GM23248 (cell line): ENCODE results near the gene ANKRD39. TPM values are rescaled to one million over a fixed set of nuclear protein-coding genes. Genes with fewer than 3 reads are reported as not detected.

ENCODE experiments used
- DNase-seq: peaks from one replicate; pipeline ENCODE4 v3.0.0-alpha.2; 2015
- H2AFZ ChIP-seq: fragments of 200-600 bp; sonication (generic); 2 replicates; pipeline ENCODE4 v1.6.1; 2016; ENCODE audit warnings: antibody characterized with exemption
- H3F3A ChIP-seq: fragments of 200-600 bp; sonication (generic); 2 replicates; pipeline ENCODE4 v1.6.1; 2016; ENCODE audit warnings: mild to moderate bottlenecking, antibody characterized with exemption, mixed run types; ENCODE audit not compliant: insufficient read depth
- H3K27ac ChIP-seq: fragments of 200-600 bp; sonication (generic); 2 replicates; pipeline ENCODE4 v1.5.1; 2016; ENCODE audit warnings: mild to moderate bottlenecking
- H3K27me3 ChIP-seq: fragments of 200-600 bp; sonication (generic); replicated peaks from 2 replicates; pipeline ENCODE4 v1.6.1; 2016; ENCODE audit warnings: mild to moderate bottlenecking; ENCODE audit not compliant: insufficient read depth
- H3K36me3 ChIP-seq: fragments of 200-600 bp; sonication (generic); 2 replicates; pipeline ENCODE4 v1.6.1; 2016; ENCODE audit warnings: low read depth, mild to moderate bottlenecking
- H3K4me1 ChIP-seq: fragments of 200-600 bp; sonication (generic); 2 replicates; pipeline ENCODE4 v1.6.1; 2016; ENCODE audit warnings: mild to moderate bottlenecking; ENCODE audit not compliant: insufficient read depth
- H3K4me2 ChIP-seq: fragments of 200-600 bp; sonication (generic); one replicate; pipeline ENCODE4 v1.6.1; 2016; ENCODE audit warnings: mild to moderate bottlenecking; ENCODE audit not compliant: unreplicated experiment
- H3K4me3 ChIP-seq: fragments of 200-600 bp; sonication (generic); 2 replicates; pipeline ENCODE4 v1.5.1; 2016; ENCODE audit warnings: mild to moderate bottlenecking
- H3K79me2 ChIP-seq: fragments of 200-600 bp; sonication (generic); 2 replicates; pipeline ENCODE4 v1.6.1; 2016; ENCODE audit warnings: mild to moderate bottlenecking; ENCODE audit not compliant: insufficient read depth
- H3K9ac ChIP-seq: fragments of 200-600 bp; sonication (generic); 2 replicates; pipeline ENCODE4 v1.6.1; 2016; ENCODE audit warnings: mild to moderate bottlenecking
- H3K9me2 ChIP-seq: fragments of 200-600 bp; sonication (generic); 2 replicates; pipeline ENCODE4 v1.6.1; 2016; ENCODE audit warnings: mixed run types, mild to moderate bottlenecking, moderate library complexity; ENCODE audit not compliant: insufficient read depth
- H3K9me3 ChIP-seq: fragments of 200-600 bp; sonication (generic); one replicate; pipeline ENCODE4 v1.6.1; 2017; ENCODE audit warnings: low read depth
- H4K20me1 ChIP-seq: fragments of 200-600 bp; sonication (generic); 2 replicates; pipeline ENCODE4 v1.6.0; 2016; ENCODE audit not compliant: insufficient read depth
- EZH2 ChIP-seq: fragments of 200-600 bp; sonication (generic); IDR thresholded peaks from 2 replicates; pipeline ENCODE4 v1.6.1; 2018; ENCODE audit warnings: antibody characterized with exemption, mild to moderate bottlenecking; ENCODE audit not compliant: insufficient read depth, poor library complexity, severe bottlenecking
- EZH2phosphoT487 ChIP-seq: fragments of 200-600 bp; sonication (generic); IDR thresholded peaks from 2 replicates; pipeline ENCODE4 v1.6.1; 2018; ENCODE audit warnings: antibody characterized with exemption, moderate library complexity, mild to moderate bottlenecking, low read depth; ENCODE audit not compliant: insufficient read depth
- WGBS, 2 experiments: methylation state at CpG; one replicate each; pipeline ENCODE4 v1.1.6; 2015 to 2017; ENCODE audit warnings: low lambda C conversion rate in 2 of 2, low coverage in 1 of 2; ENCODE audit errors: missing lambda C conversion rate in 2 of 2; 5-methylcytosine and 5-hydroxymethylcytosine counted together
- in situ Hi-C: fragments of 300-500 bp; cut with MboI; formaldehyde crosslinking; loops from 2 replicates; pipeline ENCODE4 v1.15.0; 2020
- polyA plus RNA-seq: library from polyadenylated mRNA; unstranded; fragments of >200 nt; fragmentation: Nextera tagmentation; extraction: Ambion mirVana; gene quantifications from 2 replicates; pipeline ENCODE4 v1.2.1, GENCODE V29; 2016
- total RNA-seq: library from RNA; depleted of rRNA; stranded (reverse); fragments of >200 nt; shearing (Covaris generic); gene quantifications from 2 replicates; pipeline ENCODE4 v1.2.3, GENCODE V29; 2014

Gene ANKRD39
- total and polyA plus RNA-seq, 2 experiments from 2014 or later: 10.9 to 12.3 TPM

DNA sequence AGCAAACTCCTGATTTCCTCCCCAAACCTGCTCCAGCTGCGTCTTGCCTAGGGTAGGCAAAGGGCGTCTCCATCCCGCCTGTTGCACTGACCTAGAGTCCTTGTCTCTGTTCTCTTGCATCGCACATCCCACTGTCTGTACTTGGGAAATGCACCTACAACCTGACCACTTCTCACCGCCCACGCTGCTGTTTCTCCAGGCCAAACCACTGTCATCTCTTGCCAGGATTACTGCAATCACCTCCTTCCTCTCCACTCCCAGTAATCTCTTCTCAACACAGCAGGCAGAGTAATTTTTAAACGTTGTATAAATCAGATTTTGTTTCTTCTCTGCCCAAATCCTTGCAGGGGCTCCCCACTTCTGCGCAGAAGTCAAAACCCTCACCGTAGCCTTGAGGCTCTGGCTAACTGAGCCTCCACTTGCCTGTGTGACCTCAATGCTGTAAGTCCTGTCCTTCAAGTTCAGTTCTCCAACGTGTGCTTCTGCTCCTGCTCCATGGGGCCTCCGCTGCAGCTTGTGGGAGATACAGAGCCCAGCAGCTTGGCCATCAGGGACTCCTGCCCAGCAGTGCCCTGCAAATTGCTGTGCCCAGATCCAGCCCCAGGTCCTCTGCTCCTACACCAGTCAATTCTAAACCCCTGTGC, 39.8 kb upstream of the ANKRD39 start:
- in situ Hi-C loops: no loop called here
- Histone ChIP-seq H3F3A (0 out of 2 replicates have a peak, but pooled peaks cover 4% of the 10 kb centered on the region), H3K9me3 (no peaks in the 10 kb centered on the region), H3K4me3 (no peak overlapping the region), H4K20me1 (no peaks in the 10 kb centered on the region), H3K9me2 (no peaks in the 10 kb centered on the region), H3K27ac (no peak overlapping the region), H2AFZ (no peak overlapping the region), H3K27me3 (no peaks in the 10 kb centered on the region), H3K4me2 (no peak overlapping the region), H3K4me1 (no peaks in the 10 kb centered on the region), H3K36me3 (no peaks in the 10 kb centered on the region), H3K79me2 (no peaks in the 10 kb centered on the region), H3K9ac (no peak overlapping the region)
- no peak for TF ChIP-seq EZH2
- no peak for TF ChIP-seq EZH2phosphoT487
- WGBS, 2 experiments: 67 to 73% methylated on average over 11 of the region's 11 CpGs
- peak; percentile 44 for DNase-seq

DNA sequence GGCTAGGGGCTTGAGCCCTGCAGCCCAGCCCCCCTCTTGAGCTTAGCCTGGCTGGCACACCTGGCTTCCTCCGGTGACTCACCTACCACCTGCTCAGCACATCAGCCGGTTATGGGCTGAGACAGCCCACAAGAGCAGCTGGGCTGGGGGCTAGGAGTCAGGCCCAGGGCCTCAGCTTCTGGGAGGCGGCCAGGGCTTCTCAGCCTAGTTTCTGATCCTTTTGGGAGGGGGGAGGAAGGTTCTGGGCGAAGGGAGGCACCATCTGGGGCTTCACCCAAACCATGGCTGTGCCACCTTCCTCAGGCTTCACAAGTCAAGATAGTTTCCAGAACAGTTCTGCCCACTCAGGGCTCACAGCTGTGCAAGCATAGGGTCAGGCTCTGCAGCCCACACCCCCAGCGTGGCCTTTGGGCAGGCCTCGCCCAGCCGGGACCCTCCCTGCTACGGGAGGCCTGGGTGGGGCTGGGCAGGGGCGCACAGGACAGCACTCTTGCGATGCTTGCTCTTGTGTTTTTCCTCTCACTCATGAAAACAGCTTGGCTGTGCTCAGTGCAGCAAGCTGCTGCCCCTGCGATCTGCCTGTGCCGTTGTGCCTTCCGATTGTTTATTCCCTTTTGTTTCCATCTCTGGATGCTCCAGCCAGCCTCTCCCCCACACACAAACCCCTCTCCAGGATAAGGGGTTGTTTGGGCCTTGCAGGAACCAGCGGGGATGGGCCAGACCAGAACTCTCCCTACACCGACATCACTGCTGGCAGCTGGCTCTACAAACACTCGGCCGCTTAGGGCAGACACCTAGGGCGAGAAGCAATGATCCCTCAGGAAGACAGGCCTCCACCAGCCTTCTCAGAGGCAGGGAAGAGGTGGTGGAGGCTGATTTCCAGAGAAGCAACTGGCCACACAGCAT, 38.2 kb upstream of the ANKRD39 start:
- Histone ChIP-seq H3K36me3 (no peaks in the 10 kb centered on the region), H2AFZ (no peak overlapping the region), H3K9me3 (no peaks in the 10 kb centered on the region), H4K20me1 (no peaks in the 10 kb centered on the region), H3K4me3 (no peak overlapping the region), H3K27ac (no peak overlapping the region), H3K4me2 (no peak overlapping the region), H3K9me2 (no peaks in the 10 kb centered on the region), H3K27me3 (no peaks in the 10 kb centered on the region), H3K9ac (no peak overlapping the region), H3K79me2 (no peaks in the 10 kb centered on the region), H3F3A (0 out of 2 replicates have a peak, but pooled peaks cover 4% of the 10 kb centered on the region), H3K4me1 (no peaks in the 10 kb centered on the region)
- no peak for TF ChIP-seq EZH2phosphoT487
- TF ChIP-seq EZH2: no peak
- no peak for DNase-seq
- WGBS, 2 experiments: 55 to 62% methylated on average over 17 to 18 of the region's 18 CpGs
- in situ Hi-C loops: no loop called here

DNA sequence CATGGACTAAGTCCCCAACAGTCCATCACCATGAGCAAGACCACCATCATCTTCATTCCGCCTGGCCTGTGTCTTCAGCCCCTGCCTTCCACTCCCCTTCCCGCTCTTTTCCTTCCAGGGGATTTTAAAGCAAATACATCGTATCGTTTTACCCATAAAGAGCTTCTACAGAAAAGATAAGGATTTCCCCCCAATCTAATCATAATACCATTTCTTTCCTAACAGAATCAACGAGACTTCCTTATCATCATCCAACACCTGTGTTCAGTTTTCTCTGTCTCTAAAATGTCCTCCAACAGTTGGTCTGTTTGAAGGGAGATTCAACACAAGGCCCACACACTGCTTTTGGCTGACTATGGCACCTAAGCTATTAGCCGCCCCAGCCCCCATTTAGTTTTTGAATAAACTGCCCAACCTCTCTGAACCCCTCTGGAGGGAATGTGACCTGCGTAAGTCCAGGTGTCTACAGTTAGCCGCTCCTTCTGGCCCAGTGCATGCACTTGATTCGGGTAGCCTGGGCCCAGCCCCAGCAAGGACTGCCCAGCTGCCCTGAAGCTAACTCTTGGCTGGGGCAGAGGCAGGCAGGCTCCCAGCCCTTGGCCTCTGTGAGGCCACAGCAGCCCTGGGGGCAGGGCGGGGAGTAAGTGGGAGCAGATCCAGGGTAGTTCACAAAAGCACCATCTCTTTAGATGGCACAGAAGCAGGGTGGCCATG, 37.4 kb upstream of the ANKRD39 start:
- Histone ChIP-seq H3K4me2 (no peak overlapping the region), H3K9me2 (no peaks in the 10 kb centered on the region), H3K27me3 (no peaks in the 10 kb centered on the region), H4K20me1 (no peaks in the 10 kb centered on the region), H3K79me2 (no peaks in the 10 kb centered on the region), H3F3A (0 out of 2 replicates have a peak, but pooled peaks cover 4% of the 10 kb centered on the region), H3K4me3 (no peak overlapping the region), H3K4me1 (no peaks in the 10 kb centered on the region), H3K27ac (no peak overlapping the region), H3K36me3 (no peaks in the 10 kb centered on the region), H3K9me3 (no peaks in the 10 kb centered on the region), H3K9ac (no peak overlapping the region), H2AFZ (no peak overlapping the region)
- in situ Hi-C loops: no loop called here
- no peak for DNase-seq
- TF ChIP-seq EZH2phosphoT487 (no peak), EZH2 (no peak)
- 75 to 81% methylated on average over 10 of the region's 10 CpGs for WGBS, 2 experiments

DNA sequence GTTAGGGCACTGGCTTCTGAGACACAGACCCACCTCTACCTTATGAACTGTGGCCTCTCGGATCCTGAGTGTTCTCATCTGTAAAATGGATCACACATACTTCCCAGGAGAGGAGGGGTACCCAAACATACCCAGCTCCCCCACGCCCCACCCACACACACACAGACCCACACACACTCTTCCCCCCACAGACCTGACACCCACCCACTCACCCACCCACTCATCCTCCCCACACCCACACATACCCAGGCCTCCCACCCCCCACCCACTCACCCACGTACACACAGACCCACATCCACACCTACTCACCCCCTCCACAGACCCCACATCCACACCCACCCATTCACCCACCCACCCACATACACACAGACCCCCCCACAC, 36.3 kb upstream of the ANKRD39 start:
- in situ Hi-C loops: no loop called here

More for the DNA sequence above, 36.3 kb upstream of the ANKRD39 start:
- 56 to 87% methylated on average over 1 to 3 of the region's 3 CpGs for WGBS, 2 experiments
- H3K4me2 ChIP-seq: no peak overlapping the region
- H3K4me1 ChIP-seq: no peaks in the 10 kb centered on the region
- no peaks in the 10 kb centered on the region for H3K79me2 ChIP-seq
- no peaks in the 10 kb centered on the region for H3K9me2 ChIP-seq
- DNase-seq: no peak
- no peaks in the 10 kb centered on the region for H3K36me3 ChIP-seq
- H3F3A ChIP-seq: 0 out of 2 replicates have a peak, but pooled peaks cover 4% of the 10 kb centered on the region
- no peak overlapping the region for H3K9ac ChIP-seq
- no peaks in the 10 kb centered on the region for H3K27me3 ChIP-seq
- TF ChIP-seq EZH2phosphoT487 (no peak), EZH2 (no peak)
- H4K20me1 ChIP-seq: no peaks in the 10 kb centered on the region
- no peak overlapping the region for H3K4me3 ChIP-seq
- no peak overlapping the region for H3K27ac ChIP-seq
- no peaks in the 10 kb centered on the region for H3K9me3 ChIP-seq
- no peak overlapping the region for H2AFZ ChIP-seq
